Hepatocyte (in vitro differentiated cells): ENCODE results near the gene TRIM10. TPM values are rescaled to one million over a fixed set of nuclear protein-coding genes. Genes with fewer than 3 reads are reported as not detected.

Experiments used
- DNase-seq: peaks from one replicate; pipeline ENCODE4 v3.0.0-alpha.2; 2016; ENCODE audit warnings: low spot score
- H2AFZ ChIP-seq: fragments of 200-600 bp; sonication (generic); 2 replicates; pipeline ENCODE4 v1.6.0; 2016; ENCODE audit warnings: antibody characterized with exemption, mild to moderate bottlenecking
- H3K27ac ChIP-seq: fragments of 200-600 bp; sonication (generic); 2 replicates; pipeline ENCODE4 v1.5.1; 2016; ENCODE audit warnings: mild to moderate bottlenecking
- H3K27me3 ChIP-seq: fragments of 200-600 bp; sonication (generic); 2 replicates; pipeline ENCODE4 v1.6.1; 2016
- H3K36me3 ChIP-seq: fragments of 200-600 bp; sonication (generic); replicated peaks from 2 replicates; pipeline ENCODE4 v1.5.1; 2016; ENCODE audit warnings: low read depth; ENCODE audit not compliant: insufficient read depth
- H3K4me1 ChIP-seq: fragments of 200-600 bp; sonication (generic); 2 replicates; pipeline ENCODE4 v1.5.1; 2016; ENCODE audit warnings: mild to moderate bottlenecking, moderate library complexity; ENCODE audit not compliant: insufficient read depth
- H3K4me2 ChIP-seq: fragments of 200-600 bp; sonication (generic); 2 replicates; pipeline ENCODE4 v1.6.0; 2016
- H3K4me3 ChIP-seq: fragments of 200-600 bp; sonication (generic); 2 replicates; pipeline ENCODE4 v1.5.1; 2016; ENCODE audit warnings: mild to moderate bottlenecking
- H3K79me2 ChIP-seq: fragments of 200-600 bp; sonication (generic); 2 replicates; pipeline ENCODE4 v1.6.0; 2017; ENCODE audit warnings: mild to moderate bottlenecking
- H3K9me2 ChIP-seq: fragments of 200-600 bp; sonication (generic); replicated peaks from 2 replicates; pipeline ENCODE4 v1.6.0; 2017; ENCODE audit warnings: mild to moderate bottlenecking; ENCODE audit not compliant: insufficient read depth
- H3K9me3 ChIP-seq: fragments of 200-600 bp; sonication (generic); 2 replicates; pipeline ENCODE4 v1.5.1; 2016; ENCODE audit warnings: low read depth, mild to moderate bottlenecking
- H4K20me1 ChIP-seq: fragments of 200-600 bp; sonication (generic); 2 replicates; pipeline ENCODE4 v1.6.0; 2016; ENCODE audit warnings: mild to moderate bottlenecking; ENCODE audit not compliant: insufficient read depth, poor library complexity, severe bottlenecking
- CTCF ChIP-seq: fragments of 200-600 bp; sonication (generic); IDR thresholded peaks from 2 replicates; pipeline ENCODE4 v1.5.1; 2016; ENCODE audit warnings: antibody characterized with exemption, mild to moderate bottlenecking; ENCODE audit not compliant: poor library complexity
- EZH2 ChIP-seq: fragments of 200-600 bp; sonication (generic); IDR thresholded peaks from 2 replicates; pipeline ENCODE4 v1.6.1; 2016; ENCODE audit warnings: antibody characterized with exemption, mild to moderate bottlenecking, borderline replicate concordance
- EZH2phosphoT487 ChIP-seq: fragments of 200-600 bp; sonication (generic); IDR thresholded peaks from one replicate; pipeline ENCODE4 v1.6.1; 2018; ENCODE audit warnings: antibody characterized with exemption, mild to moderate bottlenecking, low read depth, moderate library complexity; ENCODE audit not compliant: unreplicated experiment, severe bottlenecking
- WGBS: methylation state at CpG from one replicate; pipeline ENCODE4 v1.1.6; 2016; ENCODE audit warnings: low lambda C conversion rate; ENCODE audit errors: missing lambda C conversion rate; 5-methylcytosine and 5-hydroxymethylcytosine counted together
- polyA plus RNA-seq: library from polyadenylated mRNA; unstranded; fragments of >200 nt; fragmentation: Nextera tagmentation; extraction: Ambion mirVana; gene quantifications from 2 replicates; pipeline ENCODE4 v1.2.1, GENCODE V29; 2016
- total RNA-seq: library from RNA; depleted of rRNA; stranded (reverse); fragments of >200 nt; gene quantifications from 2 replicates; pipeline ENCODE4 v1.2.3, GENCODE V29; 2014

Gene TRIM10
- total and polyA plus RNA-seq, 2 experiments from 2014 or later: 0.27 to 1.1 TPM

GRCh38 chr6:30151580-30151979 is 9.4 kb downstream of the TRIM10 start:
- no peak for DNase-seq
- Histone ChIP-seq H3K4me3 (no peak overlapping the region), H3K9me3 (no peaks in the 10 kb centered on the region), H3K27me3 (peaks cover 4% of the 10 kb centered on the region), H3K27ac (no peak overlapping the region), H3K4me1 (peaks cover 14% of the 10 kb centered on the region), H2AFZ (no peak overlapping the region), H3K36me3 (no peaks in the 10 kb centered on the region), H3K79me2 (no peaks in the 10 kb centered on the region), H4K20me1 (no peaks in the 10 kb centered on the region), H3K9me2 (no peaks in the 10 kb centered on the region), H3K4me2 (no peak overlapping the region)
- TF ChIP-seq CTCF (no peak), EZH2phosphoT487 (no peak), EZH2 (no peak)
- 70% methylated on average over 3 of the region's 3 CpGs for WGBS

- H3K79me2 ChIP-seq: no peaks in the 10 kb centered on the region
- no peaks in the 10 kb centered on the region for H3K9me2 ChIP-seq
- TF ChIP-seq EZH2 (no peak), EZH2phosphoT487 (no peak), CTCF (no peak)
- no peak overlapping the region for H3K27ac ChIP-seq
- H3K9me3 ChIP-seq: no peaks in the 10 kb centered on the region
- WGBS: 89% methylated on average over 10 of the region's 10 CpGs
- no peak for DNase-seq
- H3K27me3 ChIP-seq: no peaks in the 10 kb centered on the region
- H3K4me2 ChIP-seq: no peak overlapping the region
- no peaks in the 10 kb centered on the region for H4K20me1 ChIP-seq
- H2AFZ ChIP-seq: no peak overlapping the region
- no peaks in the 10 kb centered on the region for H3K36me3 ChIP-seq
- no peak overlapping the region for H3K4me3 ChIP-seq
- peaks cover 12% of the 10 kb centered on the region for H3K4me1 ChIP-seq
Measured at GRCh38 chr6:30150671-30151395, 10.2 kb downstream of the TRIM10 start.

GRCh38 chr6:30149858-30150550 is 11.0 kb downstream of the TRIM10 start:
- 78% methylated on average over 7 of the region's 7 CpGs for WGBS
- Histone ChIP-seq H2AFZ (no peak overlapping the region), H3K4me2 (no peak overlapping the region), H3K27me3 (no peaks in the 10 kb centered on the region), H3K36me3 (no peaks in the 10 kb centered on the region), H3K4me1 (peaks cover 7% of the 10 kb centered on the region), H3K79me2 (no peaks in the 10 kb centered on the region), H3K9me2 (no peaks in the 10 kb centered on the region), H3K9me3 (no peaks in the 10 kb centered on the region), H4K20me1 (no peaks in the 10 kb centered on the region), H3K27ac (no peak overlapping the region), H3K4me3 (no peak overlapping the region)
- DNase-seq: no peak
- TF ChIP-seq EZH2phosphoT487 (no peak), EZH2 (no peak), CTCF (no peak)
